ENCODE measurements around the gene SSC4D. TPM values are rescaled to one million over a fixed set of nuclear protein-coding genes. Genes with fewer than 3 reads are reported as not detected.

SSC4D gene
- total RNA-seq, 1 experiment from 2014 or later, result 0.58 TPM

DNA sequence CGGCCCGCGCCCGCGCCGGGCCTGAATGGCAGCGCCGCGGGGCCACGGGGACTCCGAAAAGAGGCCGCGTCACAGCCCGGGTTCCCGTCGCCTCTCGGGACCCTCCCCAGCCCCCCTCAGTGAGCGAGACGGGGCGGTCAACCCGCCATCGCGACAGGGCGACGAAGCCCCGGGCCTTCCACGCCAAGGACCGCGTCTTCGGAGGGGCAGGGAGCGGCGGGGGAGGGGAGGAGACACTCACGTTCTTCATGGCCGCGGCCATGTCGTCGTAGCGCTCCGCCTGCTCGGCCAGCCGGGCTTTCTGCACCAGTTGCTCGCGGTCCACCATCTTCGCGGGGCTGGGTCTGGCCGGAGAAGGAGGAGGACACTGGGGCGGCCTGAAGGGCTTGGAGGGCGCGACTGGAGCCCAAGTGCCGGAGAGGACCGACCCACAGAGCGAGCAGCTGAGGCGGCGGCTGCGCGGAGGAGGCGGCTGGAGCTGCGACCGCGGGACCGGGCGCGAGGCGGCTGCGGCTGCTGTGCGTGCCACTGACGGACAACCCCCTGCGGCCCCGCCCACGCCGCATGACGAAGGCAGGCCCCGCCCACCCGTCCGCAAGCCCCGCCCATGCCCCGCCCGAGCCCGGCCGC, 50.9 kb downstream of the SSC4D start, which contains the start of gene YWHAG:
YWHAG (minus strand) TSS at position 511 of the 630 bp plus-strand sequence; CDS start at position 328, 183 bp downstream.
- Mint-ChIP-seq H3K27me3 (ENCODE audit: insufficient read depth, unreplicated experiment) (no peaks in the 10 kb centered on the region), H3K27ac (ENCODE audit: low read depth, unreplicated experiment) (peak within 1 kb of the TSS; percentile 97), H3K4me3 (ENCODE audit: unreplicated experiment) (peak within 1 kb of the TSS; percentile 89), H3K4me1 (ENCODE audit: insufficient read depth, unreplicated experiment) (peaks cover 20% of the 10 kb centered on the region), H3K36me3 (ENCODE audit: insufficient read depth, unreplicated experiment) (peaks cover 21% of the 10 kb centered on the region), H3K9me3 (ENCODE audit: unreplicated experiment) (no peaks in the 10 kb centered on the region)
- DNase-seq (ENCODE audit: unreplicated experiment), result peak; percentile 80
- ChIA-PET CTCF (interaction anchor here (0.6 to 2.3 kb wide), 8 partner anchors 35 to 1156 kb away, joined by 3 to 21 read pairs (median 3); no protein-coding TSS in a partner anchor), POLR2A (interaction anchor here (0.7 to 5.9 kb wide), 25 partner anchors 9 to 1877 kb away, joined by 3 to 130 read pairs (median 5); partner anchors contain the start of genes HSPB1 and ZP3)
- intact Hi-C loops (cut with micrococcal nuclease), result loop anchor here (1.0 to 2.0 kb wide), 3 partner anchors 20 to 63 kb away; no protein-coding TSS in a partner anchor
- no TSS peak for BruUV-seq (replicated peaks)
- TF ChIP-seq, protein P1, sequence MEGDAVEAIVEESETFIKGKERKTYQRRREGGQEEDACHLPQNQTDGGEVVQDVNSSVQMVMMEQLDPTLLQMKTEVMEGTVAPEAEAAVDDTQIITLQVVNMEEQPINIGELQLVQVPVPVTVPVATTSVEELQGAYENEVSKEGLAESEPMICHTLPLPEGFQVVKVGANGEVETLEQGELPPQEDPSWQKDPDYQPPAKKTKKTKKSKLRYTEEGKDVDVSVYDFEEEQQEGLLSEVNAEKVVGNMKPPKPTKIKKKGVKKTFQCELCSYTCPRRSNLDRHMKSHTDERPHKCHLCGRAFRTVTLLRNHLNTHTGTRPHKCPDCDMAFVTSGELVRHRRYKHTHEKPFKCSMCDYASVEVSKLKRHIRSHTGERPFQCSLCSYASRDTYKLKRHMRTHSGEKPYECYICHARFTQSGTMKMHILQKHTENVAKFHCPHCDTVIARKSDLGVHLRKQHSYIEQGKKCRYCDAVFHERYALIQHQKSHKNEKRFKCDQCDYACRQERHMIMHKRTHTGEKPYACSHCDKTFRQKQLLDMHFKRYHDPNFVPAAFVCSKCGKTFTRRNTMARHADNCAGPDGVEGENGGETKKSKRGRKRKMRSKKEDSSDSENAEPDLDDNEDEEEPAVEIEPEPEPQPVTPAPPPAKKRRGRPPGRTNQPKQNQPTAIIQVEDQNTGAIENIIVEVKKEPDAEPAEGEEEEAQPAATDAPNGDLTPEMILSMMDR (IDR thresholded peaks at IDR 0.05; ENCODE audit: unreplicated experiment), result no peak

DNA sequence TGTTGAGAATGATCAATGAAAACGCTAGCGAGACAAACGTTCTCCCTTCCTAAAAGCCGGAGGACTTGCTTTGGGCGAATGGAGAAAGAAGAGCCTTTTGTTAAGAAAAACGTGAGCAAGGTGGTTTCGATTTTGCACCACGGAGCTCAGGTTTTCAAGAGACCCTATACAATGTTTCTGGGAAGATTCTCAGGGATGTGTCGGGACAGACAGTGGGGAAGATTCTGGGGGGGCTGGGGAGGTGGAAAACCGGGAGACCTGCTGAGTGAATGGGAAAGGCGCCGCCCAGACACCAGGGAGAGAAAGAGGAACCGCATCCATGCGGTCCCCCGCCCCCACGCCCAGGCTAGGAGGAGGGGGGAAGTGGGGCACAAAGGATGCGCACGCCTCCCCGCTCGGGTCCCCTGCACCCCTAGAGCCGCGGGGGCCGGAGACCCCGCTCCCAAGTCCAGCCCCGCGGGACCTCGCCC, 51.5 kb downstream of the SSC4D start:
- intact Hi-C loops (cut with micrococcal nuclease), result loop anchor here (2.0 kb wide), 1 partner anchor 19 kb away; no protein-coding TSS in a partner anchor
- TF ChIP-seq, protein P1 (IDR thresholded peaks at IDR 0.05; ENCODE audit: unreplicated experiment), result no peak
- peak; percentile 51 for DNase-seq (ENCODE audit: unreplicated experiment)
- CTCF ChIA-PET, result interaction anchor here (0.8 to 1.9 kb wide), 2 partner anchors 40 to 66 kb away, joined by 3 to 8 read pairs; no protein-coding TSS in a partner anchor
- POLR2A ChIA-PET, result interaction anchor here (0.7 to 5.9 kb wide), 26 partner anchors 12 to 1877 kb away, joined by 3 to 130 read pairs (median 4); partner anchors contain the start of gene ZP3
- Mint-ChIP-seq H3K27me3 (ENCODE audit: insufficient read depth, unreplicated experiment) (no peaks in the 10 kb centered on the region), H3K27ac (ENCODE audit: low read depth, unreplicated experiment) (peak overlapping the region; percentile 97), H3K36me3 (ENCODE audit: insufficient read depth, unreplicated experiment) (peaks cover 23% of the 10 kb centered on the region), H3K9me3 (ENCODE audit: unreplicated experiment) (no peaks in the 10 kb centered on the region), H3K4me1 (ENCODE audit: insufficient read depth, unreplicated experiment) (peaks cover 20% of the 10 kb centered on the region), H3K4me3 (ENCODE audit: unreplicated experiment) (peak overlapping the region; percentile 89)
- BruUV-seq (replicated peaks), result no TSS peak

DNA sequence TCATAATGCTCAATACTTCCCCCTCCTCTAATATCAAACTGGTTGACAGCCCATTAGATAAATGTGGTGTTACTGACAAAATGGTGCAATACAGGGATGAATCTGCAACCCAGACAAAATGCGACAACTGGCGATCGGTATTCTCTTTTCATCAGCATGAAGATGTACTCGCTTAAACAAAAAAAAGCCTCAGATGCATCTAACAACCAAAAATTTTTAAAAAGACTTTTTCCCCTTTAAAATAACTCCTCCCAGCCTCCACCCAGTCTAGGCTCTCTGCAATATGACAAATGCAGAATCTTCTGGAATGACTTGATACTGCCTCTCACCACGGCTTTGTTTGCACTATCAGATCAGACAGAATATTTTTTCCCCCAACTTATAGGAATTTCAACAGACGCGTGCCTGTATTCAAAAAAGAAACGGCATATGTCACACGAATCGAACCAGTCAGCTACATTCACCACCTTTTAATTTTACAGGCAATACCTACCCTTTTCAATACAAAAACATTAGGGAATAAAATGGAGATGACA, 52.0 kb downstream of the SSC4D start:
- TF ChIP-seq, protein P1 (IDR thresholded peaks at IDR 0.05; ENCODE audit: unreplicated experiment), result no peak
- H3K4me1 Mint-ChIP-seq (ENCODE audit: insufficient read depth, unreplicated experiment), result peaks cover 20% of the 10 kb centered on the region
- POLR2A ChIA-PET, result interaction anchor here (0.6 to 5.9 kb wide), 21 partner anchors 12 to 1697 kb away, joined by 3 to 130 read pairs (median 4); partner anchors contain the start of gene ZP3
- H3K4me3 Mint-ChIP-seq (ENCODE audit: unreplicated experiment), result peak overlapping the region; percentile 89
- no peaks in the 10 kb centered on the region for H3K27me3 Mint-ChIP-seq (ENCODE audit: insufficient read depth, unreplicated experiment)
- TSS peak; percentile 52 for BruUV-seq (replicated peaks)
- CTCF ChIA-PET, result interaction anchor here (0.8 to 1.9 kb wide), 2 partner anchors 39 to 66 kb away, joined by 3 to 8 read pairs; no protein-coding TSS in a partner anchor
- intact Hi-C loops (cut with micrococcal nuclease), result loop anchor here (2.0 kb wide), 1 partner anchor 19 kb away; no protein-coding TSS in a partner anchor
- no peak for DNase-seq (ENCODE audit: unreplicated experiment)
- H3K9me3 Mint-ChIP-seq (ENCODE audit: unreplicated experiment), result no peaks in the 10 kb centered on the region
- peaks cover 27% of the 10 kb centered on the region for H3K36me3 Mint-ChIP-seq (ENCODE audit: insufficient read depth, unreplicated experiment)
- peak overlapping the region; percentile 97 for H3K27ac Mint-ChIP-seq (ENCODE audit: low read depth, unreplicated experiment)

DNA sequence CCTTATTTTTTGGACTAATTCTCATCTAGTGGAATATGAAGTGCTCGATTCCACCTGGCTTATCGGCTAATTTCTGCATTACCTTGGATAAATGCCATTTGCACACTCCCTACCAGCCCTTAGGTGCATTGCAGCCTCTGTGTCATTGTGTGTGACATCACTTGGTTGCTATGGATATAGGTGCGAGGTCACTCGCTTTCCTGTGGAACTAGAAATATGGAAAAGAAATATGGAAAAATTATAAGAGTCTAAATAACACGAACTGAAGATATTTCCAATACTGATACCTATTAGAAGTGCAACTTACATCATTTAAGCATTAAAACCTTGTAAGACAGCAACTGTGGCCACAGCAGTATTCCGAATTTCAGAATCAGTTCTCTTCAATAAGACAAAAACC, 52.7 kb downstream of the SSC4D start:
- peak overlapping the region; percentile 89 for H3K4me3 Mint-ChIP-seq (ENCODE audit: unreplicated experiment)
- intact Hi-C loops (cut with micrococcal nuclease), result no loop called here
- no peaks in the 10 kb centered on the region for H3K27me3 Mint-ChIP-seq (ENCODE audit: insufficient read depth, unreplicated experiment)
- TF ChIP-seq, protein P1 (IDR thresholded peaks at IDR 0.05; ENCODE audit: unreplicated experiment), result no peak
- peaks cover 34% of the 10 kb centered on the region for H3K36me3 Mint-ChIP-seq (ENCODE audit: insufficient read depth, unreplicated experiment)
- no peaks in the 10 kb centered on the region for H3K9me3 Mint-ChIP-seq (ENCODE audit: unreplicated experiment)
- peaks cover 28% of the 10 kb centered on the region for H3K4me1 Mint-ChIP-seq (ENCODE audit: insufficient read depth, unreplicated experiment)
- BruUV-seq (replicated peaks), result no TSS peak
- ChIA-PET POLR2A (interaction anchor here (0.6 to 5.9 kb wide), 12 partner anchors 8 to 1696 kb away, joined by 3 to 130 read pairs (median 4); no protein-coding TSS in a partner anchor), CTCF (interaction anchor here (0.7 to 1.9 kb wide), 4 partner anchors 34 to 66 kb away, joined by 3 to 8 read pairs (median 3); no protein-coding TSS in a partner anchor)
- DNase-seq (ENCODE audit: unreplicated experiment), result peak; percentile 66
- peak overlapping the region; percentile 97 for H3K27ac Mint-ChIP-seq (ENCODE audit: low read depth, unreplicated experiment)

All from MCF 10A (cell line).